ENCODE measurements around the gene GAD1. TPM values are rescaled to one million over a fixed set of nuclear protein-coding genes. Genes with fewer than 3 reads are reported as not detected.

GAD1 gene
- total RNA-seq, 4 donors from 2014 or later, result not detected

- Histone ChIP-seq H3K36me3 (no peaks in the 10 kb centered on the region), H3K27ac (replicated peaks in 1 of 4) (no peak overlapping the region), H3K4me3 (no peak overlapping the region), H3K9me3 (no peaks in the 10 kb centered on the region), H3K4me1 (peaks cover 6 to 19% (median 16%) of the 10 kb centered on the region in 4 donors), H3K27me3 (no peaks in the 10 kb centered on the region)
- TF ChIP-seq POLR2A (IDR thresholded peaks at IDR 0.05; ENCODE audit: low read depth), result no peak
- intact Hi-C loops (cut with DNase I), result loop anchor here (5.0 kb wide), 1 partner anchor 40 kb away; no protein-coding TSS in a partner anchor
- DNase-seq (ENCODE audit: extremely low spot score), result no peak
Measured at GRCh38 chr2:170772295-170772694, 44.4 kb upstream of the GAD1 start.

- intact Hi-C loops (cut with DNase I), result loop anchor here (5.0 kb wide), 1 partner anchor 38 kb away; no protein-coding TSS in a partner anchor
- Histone ChIP-seq H3K4me3 (no peak overlapping the region), H3K27ac (replicated peaks in 1 of 4) (no peak overlapping the region), H3K27me3 (no peaks in the 10 kb centered on the region), H3K9me3 (no peaks in the 10 kb centered on the region), H3K36me3 (no peaks in the 10 kb centered on the region), H3K4me1 (peaks cover 6 to 19% (median 16%) of the 10 kb centered on the region in 4 donors)
- DNase-seq (ENCODE audit: extremely low spot score), result no peak
- TF ChIP-seq EP300 (IDR thresholded peaks at IDR 0.05), result no peak
- TF ChIP-seq POLR2AphosphoS5 (IDR thresholded peaks at IDR 0.05), result no peak
- no peak for TF ChIP-seq CTCF (IDR thresholded peaks at IDR 0.05)
- TF ChIP-seq POLR2A (IDR thresholded peaks at IDR 0.05; ENCODE audit: low read depth), result no peak
Measured at GRCh38 chr2:170774074-170774473, 42.6 kb upstream of the GAD1 start.

- no peaks in the 10 kb centered on the region for H3K4me1 ChIP-seq
- no peaks in the 10 kb centered on the region for H3K27me3 ChIP-seq
- H3K9me3 ChIP-seq, result no peaks in the 10 kb centered on the region
- H3K4me3 ChIP-seq, result no peak overlapping the region
- WGBS, result 35% methylated on average over 2 of the region's 2 CpGs
- H3K27ac ChIP-seq (replicated peaks in 1 of 4), result no peak overlapping the region
- no peak for DNase-seq (ENCODE audit: extremely low spot score)
- intact Hi-C loops (cut with DNase I), result no loop called here
- H3K36me3 ChIP-seq, result no peaks in the 10 kb centered on the region
- no peak for TF ChIP-seq CTCF (IDR thresholded peaks at IDR 0.05)
- no peak for TF ChIP-seq POLR2A (IDR thresholded peaks at IDR 0.05; ENCODE audit: low read depth)
- TF ChIP-seq POLR2AphosphoS5 (IDR thresholded peaks at IDR 0.05), result no peak
- TF ChIP-seq EP300 (IDR thresholded peaks at IDR 0.05), result no peak
Measured at GRCh38 chr2:170778900-170779299, 37.8 kb upstream of the GAD1 start.

- Histone ChIP-seq H3K4me3 (no peak overlapping the region), H3K27ac (replicated peaks in 1 of 4) (no peak overlapping the region), H3K36me3 (no peaks in the 10 kb centered on the region), H3K9me3 (no peaks in the 10 kb centered on the region), H3K4me1 (no peaks in the 10 kb centered on the region), H3K27me3 (no peaks in the 10 kb centered on the region)
- intact Hi-C loops (cut with DNase I), result no loop called here
- TF ChIP-seq CTCF (IDR thresholded peaks at IDR 0.05) (no peak), EP300 (IDR thresholded peaks at IDR 0.05) (no peak), POLR2A (IDR thresholded peaks at IDR 0.05; ENCODE audit: low read depth) (no peak), POLR2AphosphoS5 (IDR thresholded peaks at IDR 0.05) (no peak)
- WGBS, result 86% methylated on average over 1 of the region's 1 CpG
- DNase-seq (ENCODE audit: extremely low spot score), result no peak
Measured at GRCh38 chr2:170779304-170779703, 37.4 kb upstream of the GAD1 start.

- Histone ChIP-seq H3K36me3 (no peaks in the 10 kb centered on the region), H3K27ac (replicated peaks in 1 of 4) (no peak overlapping the region), H3K4me3 (no peak overlapping the region), H3K9me3 (no peaks in the 10 kb centered on the region), H3K4me1 (no peaks in the 10 kb centered on the region), H3K27me3 (no peaks in the 10 kb centered on the region)
- TF ChIP-seq POLR2AphosphoS5 (IDR thresholded peaks at IDR 0.05) (no peak), POLR2A (IDR thresholded peaks at IDR 0.05; ENCODE audit: low read depth) (no peak), CTCF (IDR thresholded peaks at IDR 0.05) (no peak), EP300 (IDR thresholded peaks at IDR 0.05) (no peak)
- 86% methylated on average over 2 of the region's 2 CpGs for WGBS
- intact Hi-C loops (cut with DNase I), result no loop called here
- DNase-seq (ENCODE audit: extremely low spot score), result no peak
Measured at GRCh38 chr2:170782673-170783072, 34.0 kb upstream of the GAD1 start.
